B cell (primary cell): ENCODE measurements around the gene TPRG1L.
A peak's percentile ranks its signal among the peaks of the same experiment; 100 is the strongest.

ENCODE experiments used
- CTCF ChIP-seq: fragments of 200-600 bp; IDR thresholded peaks from one replicate; pipeline ENCODE4 v1.8.0; 2022; ENCODE audit warnings: antibody characterized with exemption, mild to moderate bottlenecking
- EZH2 ChIP-seq: IDR thresholded peaks from 2 replicates; pipeline ENCODE4 v1.6.1; 2012; ENCODE audit warnings: borderline replicate concordance, low read depth, mild to moderate bottlenecking, moderate library complexity, low read length; ENCODE audit not compliant: insufficient read depth, poor library complexity, severe bottlenecking

GRCh38 chr1:3614755-3615742 is 9.8 kb upstream of the TPRG1L start:
- TF ChIP-seq CTCF (peak; percentile 47), EZH2 (no peak)
